Astrocyte of the spinal cord (primary cell): ENCODE results near the gene RAB11FIP4.

ENCODE experiments used
- DNase-seq: peaks from one replicate; pipeline ENCODE4 v3.0.0; 2011; ENCODE audit warnings: low read depth, low spot score
- H3K4me3 ChIP-seq: 2 replicates; pipeline ENCODE4 v1.5.1; 2011; ENCODE audit warnings: low read depth, mild to moderate bottlenecking, low read length, moderate library complexity
- CTCF ChIP-seq: IDR thresholded peaks from 2 replicates; pipeline ENCODE4 v1.5.1; 2012; ENCODE audit warnings: low read depth, mild to moderate bottlenecking, low read length, inconsistent platforms
- in situ Hi-C: cut with HindIII; loops from 2 replicates; pipeline ENCODE4 v1.10.0; 2017; ENCODE audit warnings: low sequenced_read_pairs

RAB11FIP4 gene

GRCh38 chr17:31528291-31528874, 136.9 kb downstream of the RAB11FIP4 start:
- in situ Hi-C loops = no loop called here
- DNase-seq = no peak
- no peak for TF ChIP-seq CTCF
- H3K4me3 ChIP-seq = no peak overlapping the region

GRCh38 chr17:31529841-31530251, 138.4 kb downstream of the RAB11FIP4 start:
- in situ Hi-C loops = no loop called here
- DNase-seq = no peak
- H3K4me3 ChIP-seq = no peak overlapping the region
- no peak for TF ChIP-seq CTCF

- no peak overlapping the region for H3K4me3 ChIP-seq
- DNase-seq = no peak
- in situ Hi-C loops = no loop called here
- TF ChIP-seq CTCF = no peak
Measured at GRCh38 chr17:31530391-31530985, 139.0 kb downstream of the RAB11FIP4 start.

GRCh38 chr17:31531336-31531980, 140.0 kb downstream of the RAB11FIP4 start:
- H3K4me3 ChIP-seq = no peak overlapping the region
- no peak for DNase-seq
- no peak for TF ChIP-seq CTCF
- in situ Hi-C loops = no loop called here

GRCh38 chr17:31532081-31532480, 140.6 kb downstream of the RAB11FIP4 start:
- no peak for DNase-seq
- no peak for TF ChIP-seq CTCF

GRCh38 chr17:31532526-31532925, 141.1 kb downstream of the RAB11FIP4 start:
- in situ Hi-C loops = no loop called here
- no peak overlapping the region for H3K4me3 ChIP-seq
- TF ChIP-seq CTCF = no peak
- DNase-seq = no peak

More at GRCh38 chr17:31532081-31532480, 140.6 kb downstream of the RAB11FIP4 start:
- no peak overlapping the region for H3K4me3 ChIP-seq
- in situ Hi-C loops = no loop called here
